ENCODE results near the gene FAIM.
"Not testable (repeated sequence)": the region's sequence is repeated elsewhere in the genome, so short reads cannot be mapped to it uniquely, and the experiment has no call there.

FAIM gene

GRCh38 chr3:138675393-138675792 lies 66.8 kb downstream of the FAIM start:
- no peak for DNase-seq (ENCODE audit: low read depth in 2 of 2, low spot score in 1 of 2)

GRCh38 chr3:138678086-138678485 lies 69.5 kb downstream of the FAIM start:
- no peak for DNase-seq (ENCODE audit: low read depth in 2 of 2, low spot score in 1 of 2)

GRCh38 chr3:138678874-138679392 lies 70.4 kb downstream of the FAIM start:
- no peak for DNase-seq (ENCODE audit: low read depth in 2 of 2, low spot score in 1 of 2)

GRCh38 chr3:138680974-138681373 lies 72.4 kb downstream of the FAIM start:
- DNase-seq (ENCODE audit: low read depth in 2 of 2, low spot score in 1 of 2), result not testable (repeated sequence)

- no peak for DNase-seq (ENCODE audit: low read depth in 2 of 2, low spot score in 1 of 2)
Measured at GRCh38 chr3:138681463-138682220, 73.1 kb downstream of the FAIM start.

GRCh38 chr3:138682648-138683047 lies 74.1 kb downstream of the FAIM start:
- DNase-seq (ENCODE audit: low read depth in 2 of 2, low spot score in 1 of 2), result no peak
